ENCODE results near the gene BRD7. TPM values are rescaled to one million over a fixed set of nuclear protein-coding genes. Genes with fewer than 3 reads are reported as not detected.

Gene BRD7
- total and polyA plus RNA-seq, 2 of the 13 experiments (the other 11 are each of a cell fraction or from before 2014, with no cell fraction given), result 82.3 to 149 TPM

GRCh38 chr16:50309527-50310307, 59.1 kb downstream of the BRD7 start (continued):
- peak; percentile 32; the same call in 1 of the 2 replicates for TF ChIP-seq TFAP4 (IDR thresholded peaks at IDR 0.05; ENCODE audit: borderline replicate concordance, low read depth)
- TF ChIP-seq CBX5 (CRISPR knock-in tag; IDR thresholded peaks at IDR 0.05; ENCODE audit: borderline replicate concordance), result 0 out of 2 replicates have a peak, but pooled peaks have one; percentile 56
- TF ChIP-seq PHF21A (CRISPR knock-in tag; IDR thresholded peaks at IDR 0.05), result 0 out of 2 replicates have a peak, but pooled peaks have one; percentile 41
- 0 out of 2 replicates have a peak, but pooled peaks have one; percentile 39 for TF ChIP-seq ZNF329 (CRISPR knock-in tag; IDR thresholded peaks at IDR 0.05; ENCODE audit: low read depth)
- no peak for TF ChIP-seq ZNF841 (CRISPR knock-in tag; IDR thresholded peaks at IDR 0.05; ENCODE audit: borderline replicate concordance)
- TF ChIP-seq CCDC6 (CRISPR knock-in tag; IDR thresholded peaks at IDR 0.05), result no peak
- no peak for TF ChIP-seq ATAD3A (CRISPR knock-in tag; IDR thresholded peaks at IDR 0.05)
- TF ChIP-seq TIGD3 (CRISPR knock-in tag; IDR thresholded peaks at IDR 0.05; ENCODE audit: borderline replicate concordance), result no peak
- TF ChIP-seq ZNF674 (CRISPR knock-in tag; IDR thresholded peaks at IDR 0.05; ENCODE audit: low read depth), result no peak
- TF ChIP-seq AGO2 (optimal IDR thresholded peaks at IDR 0.05; ENCODE audit: low read depth, low read length), result no peak
- TF ChIP-seq ZNF18 (CRISPR knock-in tag; IDR thresholded peaks at IDR 0.05; ENCODE audit: insufficient replicate concordance), result peak; percentile 50
- TF ChIP-seq FOXC1 (CRISPR knock-in tag; IDR thresholded peaks at IDR 0.05; ENCODE audit: borderline replicate concordance), result no peak
- no peak for TF ChIP-seq ZFP36L1 (CRISPR knock-in tag; IDR thresholded peaks at IDR 0.05)
- TF ChIP-seq ZNF263 (CRISPR knock-in tag; IDR thresholded peaks at IDR 0.05), result peak; percentile 15; the same call in 1 of the 2 replicates
- TF ChIP-seq ZMYM3 (CRISPR knock-in tag; IDR thresholded peaks at IDR 0.05), result peak; percentile 48; the same call in 1 of the 2 replicates
- no peak for TF ChIP-seq ISL2 (CRISPR knock-in tag; IDR thresholded peaks at IDR 0.05)
- 0 out of 2 replicates have a peak, but pooled peaks have one; percentile 11 for TF ChIP-seq KAT8 (CRISPR knock-in tag; IDR thresholded peaks at IDR 0.05)
- TF ChIP-seq TOPORS (CRISPR knock-in tag; IDR thresholded peaks at IDR 0.05), result peak; percentile 44; the same call in 1 of the 2 replicates
- 0 out of 2 replicates have a peak, but pooled peaks have one; percentile 33 for TF ChIP-seq THRA (CRISPR knock-in tag; IDR thresholded peaks at IDR 0.05; ENCODE audit: borderline replicate concordance)
- TF ChIP-seq ZNF460 (CRISPR knock-in tag; IDR thresholded peaks at IDR 0.05; ENCODE audit: borderline replicate concordance), result no peak
- TF ChIP-seq MTA1 (CRISPR knock-in tag; IDR thresholded peaks at IDR 0.05; ENCODE audit: borderline replicate concordance), result 0 out of 2 replicates have a peak, but pooled peaks have one; percentile 42
- TF ChIP-seq GMEB2 (CRISPR knock-in tag; IDR thresholded peaks at IDR 0.05; ENCODE audit: low read depth), result no peak

Data from HepG2 (cell line).